GM04504 (cell line): ENCODE data around the gene GBA3.

Experiments
- DNase-seq: peaks from one replicate; pipeline ENCODE4 v3.0.0-alpha.2; 2012; ENCODE audit warnings: low read depth

Gene GBA3

DNA sequence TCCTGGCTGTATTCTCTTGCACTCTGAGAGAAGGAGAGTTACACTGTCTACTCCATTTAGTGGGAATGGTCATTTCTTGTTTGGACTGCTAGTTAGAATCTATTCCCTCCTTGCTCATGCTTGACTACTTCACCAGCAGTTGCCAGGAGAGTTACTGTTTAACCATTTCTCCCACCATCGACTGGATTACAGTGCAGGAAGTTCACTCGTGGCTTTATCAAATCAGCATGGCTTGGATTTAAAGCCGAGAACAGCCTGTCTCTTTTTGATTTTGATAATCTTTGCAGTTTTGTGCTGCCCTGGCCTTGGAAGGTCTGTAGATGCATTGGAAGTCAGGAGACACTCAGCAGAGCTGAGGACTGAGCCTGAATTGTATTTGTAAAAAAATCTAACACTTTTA is 3.2 kb downstream of the GBA3 start:
- DNase-seq: no peak

DNA sequence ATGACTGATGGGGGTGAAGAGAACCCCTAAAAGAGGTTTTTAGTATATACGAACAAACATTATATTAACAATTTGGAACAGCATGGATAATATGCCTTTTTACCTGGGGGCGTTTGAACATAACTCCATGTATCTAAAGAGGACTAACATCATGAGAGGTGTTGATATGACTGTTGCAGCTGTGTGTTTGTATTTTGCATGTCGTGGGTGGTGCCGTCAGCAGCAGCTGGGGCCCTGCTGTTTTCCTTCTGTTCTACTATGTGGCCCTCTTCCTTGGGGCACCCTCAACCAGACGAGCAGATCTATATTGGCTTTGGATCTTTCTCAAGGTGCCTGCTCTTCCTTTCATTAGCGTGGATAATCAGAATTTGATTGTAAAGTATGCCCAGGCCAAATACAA is 11.2 kb downstream of the GBA3 start:
- DNase-seq: no peak

- no peak for DNase-seq
These were observed 14.7 kb downstream of the GBA3 start for GRCh38 chr4:22707390-22707789.

DNA sequence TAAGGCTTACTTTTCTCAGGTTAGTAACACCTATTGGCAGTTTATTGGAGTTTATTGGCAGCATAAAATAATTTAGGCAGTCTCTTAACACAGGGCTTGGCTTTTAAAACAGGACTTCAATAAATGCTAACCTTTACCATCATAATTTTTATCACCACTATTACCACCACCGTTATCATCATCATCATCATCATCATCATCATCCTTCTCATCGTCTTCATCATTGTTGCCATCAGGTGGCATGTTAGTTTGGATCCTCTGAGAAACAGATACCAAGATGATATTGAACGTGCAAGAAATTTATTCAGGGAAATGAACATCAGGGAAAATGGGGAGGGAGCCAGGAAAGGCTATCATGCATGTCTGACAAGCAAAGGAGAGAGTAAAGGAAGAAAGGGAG is 16.2 kb downstream of the GBA3 start:
- DNase-seq: no peak

GRCh38 chr4:22712105-22712504 is 19.4 kb downstream of the GBA3 start:
- no peak for DNase-seq

DNA sequence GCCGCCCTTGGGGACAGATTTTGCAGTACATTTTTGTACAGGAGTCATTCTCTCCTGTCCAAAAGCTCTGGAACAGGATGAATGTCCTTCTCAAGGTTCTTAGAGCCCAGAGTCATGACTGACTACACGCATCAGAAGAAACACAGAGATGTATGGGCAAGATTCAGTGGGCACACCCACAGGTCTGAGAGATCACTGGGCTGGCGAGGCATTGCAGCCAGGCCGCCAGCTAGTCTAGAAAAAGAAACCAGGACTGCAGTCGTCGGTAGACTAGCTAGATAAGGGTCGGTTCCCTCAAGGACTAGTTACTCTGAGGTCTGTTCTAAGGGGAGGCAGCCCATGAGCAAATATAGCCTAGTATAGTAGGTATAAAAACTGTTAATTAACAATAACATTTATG is 19.8 kb downstream of the GBA3 start:
- no peak for DNase-seq

DNA sequence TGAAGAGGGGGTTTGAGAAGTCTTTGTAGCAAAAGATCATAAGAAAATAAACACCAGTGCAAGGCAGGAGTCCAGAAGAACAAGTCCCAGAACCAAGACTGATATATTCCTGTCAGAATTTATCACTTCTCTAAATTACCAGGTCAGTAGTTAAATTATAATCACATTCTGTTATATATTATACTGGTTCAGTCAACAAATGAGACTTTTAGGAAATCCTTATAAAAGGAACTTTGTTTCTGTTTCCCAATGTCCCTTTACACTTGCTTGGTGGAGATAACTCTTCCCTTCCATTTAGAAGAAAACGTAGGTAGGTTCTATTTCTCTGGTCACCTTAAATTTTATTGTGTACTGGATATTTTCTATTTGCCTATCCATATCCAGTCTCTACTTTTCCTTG is 21.1 kb downstream of the GBA3 start:
- no peak for DNase-seq

DNA sequence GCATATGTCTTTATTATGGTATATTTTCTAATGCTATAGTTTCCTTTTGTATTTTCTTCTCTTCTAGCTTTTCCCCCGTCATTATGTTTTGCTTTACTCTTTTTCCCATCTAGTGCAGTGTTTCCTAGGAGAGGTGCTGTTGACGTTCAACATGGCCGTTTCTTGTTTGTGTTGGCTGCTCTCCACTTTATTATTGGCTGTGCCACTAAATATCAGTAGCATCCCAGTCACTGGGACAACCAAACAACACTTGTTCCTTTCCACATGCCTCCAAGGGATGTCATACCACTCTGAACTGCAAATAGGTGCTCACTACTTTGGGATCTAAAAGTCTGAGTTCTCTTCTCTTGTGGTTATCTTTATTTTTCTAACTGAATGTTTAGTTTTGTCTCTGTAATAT is 26.5 kb downstream of the GBA3 start:
- DNase-seq: no peak

DNA sequence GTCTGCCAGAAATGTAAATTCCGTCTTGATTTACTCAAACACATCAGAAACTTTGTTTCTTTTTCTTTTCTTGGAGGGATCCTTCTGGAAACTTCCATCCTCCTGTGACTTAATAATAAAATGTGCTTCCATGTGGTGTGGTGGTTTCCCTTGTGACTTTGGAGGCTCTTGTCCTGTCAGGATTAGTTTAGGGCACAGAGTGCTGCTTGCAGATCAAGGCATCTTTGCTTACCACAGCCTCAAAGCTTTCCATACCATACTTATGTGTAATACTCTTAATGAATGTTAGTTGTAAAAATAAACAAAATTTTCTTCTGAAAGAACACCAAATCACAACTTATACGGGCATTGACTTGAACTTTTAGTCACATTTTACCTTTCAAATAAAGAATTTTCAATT is 27.4 kb downstream of the GBA3 start:
- DNase-seq: no peak

DNA sequence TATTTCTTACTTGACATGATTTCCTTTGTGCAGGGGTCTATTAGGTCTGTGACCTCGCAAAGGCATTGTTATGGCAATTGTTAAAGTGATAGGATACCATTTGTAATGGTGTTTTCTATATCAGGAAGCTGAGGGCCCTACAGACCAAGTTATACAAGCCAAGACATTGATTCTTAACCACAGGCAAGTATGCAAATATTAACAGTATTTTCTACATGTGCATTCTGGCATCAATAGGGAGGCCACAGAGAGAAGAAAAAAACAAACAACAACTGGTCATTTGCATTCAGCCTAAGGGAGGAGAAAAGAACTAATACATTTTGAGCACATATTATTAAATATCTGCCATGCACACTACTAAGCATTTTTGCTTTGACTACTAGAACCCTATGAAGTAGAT is 28.5 kb downstream of the GBA3 start:
- no peak for DNase-seq

DNA sequence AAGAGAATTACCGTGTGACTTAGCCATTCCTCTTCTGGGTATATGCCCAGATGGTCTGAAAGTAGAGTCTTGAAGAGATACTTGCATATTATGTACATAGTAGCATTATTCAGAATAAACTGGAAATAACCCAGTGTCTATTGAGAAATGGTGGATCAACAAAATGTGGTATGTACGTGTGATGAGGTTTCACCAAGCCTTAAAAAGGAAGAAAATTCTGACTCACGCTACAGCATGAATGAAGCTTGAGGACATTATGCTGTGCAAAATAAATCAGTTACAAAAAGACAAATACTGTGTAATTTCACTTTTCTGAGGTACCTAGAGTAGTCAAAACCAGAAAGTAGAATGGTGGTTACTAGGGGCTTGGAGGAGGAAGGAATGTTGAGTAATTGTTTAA is 37.3 kb downstream of the GBA3 start:
- DNase-seq: no peak

- no peak for DNase-seq
These were observed 41.1 kb downstream of the GBA3 start for GRCh38 chr4:22733816-22734215.

DNA sequence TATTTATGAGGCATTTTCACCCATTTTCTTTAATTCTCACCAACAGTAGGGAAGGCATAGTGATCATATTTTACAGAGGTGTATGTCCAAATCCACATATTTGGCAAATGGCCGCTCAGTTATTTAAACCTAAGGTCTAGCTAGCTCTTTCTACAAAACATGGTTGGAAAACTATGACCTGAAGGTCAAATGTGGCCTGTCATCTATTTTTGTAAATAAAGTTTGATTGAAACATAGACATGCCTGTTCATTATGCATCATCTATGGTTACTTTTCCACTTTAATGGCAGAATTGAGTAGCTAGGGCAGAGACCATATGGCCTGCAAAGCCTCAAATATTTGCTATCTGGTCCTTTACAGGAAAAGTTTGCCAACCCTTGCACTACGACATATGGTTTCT is 44.2 kb downstream of the GBA3 start:
- DNase-seq: no peak

GRCh38 chr4:22739968-22740367 is 47.2 kb downstream of the GBA3 start:
- no peak for DNase-seq

DNA sequence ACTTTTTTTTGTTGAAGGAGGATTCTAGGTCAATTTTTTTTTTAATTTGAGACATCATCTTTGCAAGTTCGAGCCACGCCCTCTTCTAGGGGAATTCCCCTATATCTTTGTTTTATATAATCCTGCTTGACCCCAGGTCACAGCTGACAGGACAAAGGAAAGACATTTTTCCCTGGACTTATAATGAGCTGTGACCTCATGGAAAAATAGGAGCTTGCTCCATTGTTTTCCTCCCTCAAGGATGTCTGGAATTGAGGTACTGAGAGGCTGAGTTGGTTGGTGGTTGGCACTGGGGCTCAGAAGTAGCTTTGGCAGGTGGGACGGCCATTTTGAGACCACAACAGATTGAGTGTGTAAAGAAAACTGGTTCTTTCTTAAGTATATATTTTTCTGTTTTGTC is 49.0 kb downstream of the GBA3 start:
- no peak for DNase-seq

- DNase-seq: no peak
These were observed 50.6 kb downstream of the GBA3 start for GRCh38 chr4:22743290-22743689.

GRCh38 chr4:22744478-22745062 is 51.8 kb downstream of the GBA3 start:
- no peak for DNase-seq

GRCh38 chr4:22745234-22745633 is 52.5 kb downstream of the GBA3 start:
- DNase-seq: no peak

DNA sequence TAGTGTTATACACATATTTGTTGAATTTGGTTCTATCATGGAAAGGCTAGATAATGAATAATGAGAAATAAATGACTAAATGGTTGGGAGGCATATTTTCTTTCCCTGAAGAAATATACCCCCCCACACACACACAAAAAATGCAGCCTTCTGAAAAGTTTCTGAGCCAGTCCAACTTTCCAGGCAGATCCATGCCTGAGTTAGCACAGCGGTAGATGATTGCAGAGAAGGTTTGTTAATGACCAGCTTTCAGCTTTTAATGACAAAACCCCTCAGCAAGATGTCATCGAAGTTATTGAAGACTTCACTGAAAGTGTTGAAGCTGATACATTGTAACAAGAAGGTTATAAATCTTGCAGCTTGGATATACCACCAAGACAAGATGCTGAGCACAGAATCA is 61.4 kb downstream of the GBA3 start:
- DNase-seq: no peak

DNA sequence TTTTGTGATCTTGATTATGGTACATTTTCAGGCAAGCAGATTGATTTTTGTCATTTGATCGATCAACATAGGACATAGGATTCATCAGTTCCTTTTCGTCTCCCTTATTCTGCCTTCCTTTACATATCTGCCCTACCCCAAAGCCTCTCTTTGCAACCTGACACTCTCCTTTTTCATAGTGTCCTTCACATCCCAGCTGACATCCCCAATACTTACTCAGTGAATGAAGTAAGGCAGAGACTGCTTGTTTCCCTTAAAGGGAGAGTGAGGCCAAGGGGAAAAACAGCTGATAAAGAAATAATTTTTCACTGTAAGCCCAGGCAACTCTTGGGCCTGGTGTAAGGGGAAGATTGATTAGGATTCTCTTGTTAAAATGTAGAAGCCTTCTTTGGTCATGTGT is 69.8 kb downstream of the GBA3 start:
- DNase-seq: no peak

GRCh38 chr4:22764183-22764582 is 71.4 kb downstream of the GBA3 start:
- no peak for DNase-seq

GRCh38 chr4:22766068-22766467 is 73.3 kb downstream of the GBA3 start:
- DNase-seq: no peak

GRCh38 chr4:22778547-22779163 is 85.9 kb downstream of the GBA3 start:
- DNase-seq: no peak

DNA sequence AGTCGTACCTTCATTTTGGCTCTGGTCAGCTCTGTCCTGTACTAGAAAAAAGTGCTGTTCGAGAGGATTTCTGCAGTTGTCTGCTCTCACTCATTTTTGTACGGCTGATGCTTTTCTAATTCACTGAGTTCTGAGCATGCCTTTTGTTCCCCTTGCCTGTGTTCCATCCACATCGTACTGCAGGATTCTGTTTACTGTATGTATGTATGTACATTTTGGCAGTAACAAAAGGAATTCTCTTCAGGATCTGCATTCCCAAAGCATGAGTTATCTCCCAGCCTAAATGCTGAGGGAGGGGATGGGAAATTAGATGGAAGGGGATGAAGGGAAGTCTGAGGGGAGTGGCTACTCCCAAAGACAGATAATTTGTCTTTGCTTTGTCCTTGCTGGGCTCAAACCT is 87.6 kb downstream of the GBA3 start:
- no peak for DNase-seq

DNA sequence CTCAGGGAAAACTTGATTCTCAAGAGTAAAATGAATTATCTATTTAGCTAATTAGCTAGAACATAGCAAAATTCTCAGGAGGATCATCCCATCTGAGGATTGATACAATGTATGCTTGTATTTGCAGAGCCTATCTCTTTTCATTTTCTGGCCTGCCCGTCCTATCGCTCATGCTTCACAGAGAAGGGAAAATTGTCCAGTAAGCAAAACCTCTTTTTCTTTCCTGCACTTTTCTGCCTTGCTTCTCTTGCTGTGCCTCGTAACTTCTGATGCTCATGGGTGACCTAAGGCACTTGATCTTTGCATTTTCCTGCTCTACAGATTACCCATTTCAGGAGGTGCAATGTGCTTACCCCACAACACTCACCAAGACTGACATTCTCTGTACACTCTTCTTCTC is 88.1 kb downstream of the GBA3 start:
- DNase-seq: no peak
